Panc1 (cell line): ENCODE measurements around the gene TMEM51. TPM values are rescaled to one million over a fixed set of nuclear protein-coding genes. Genes with fewer than 3 reads are reported as not detected.

Source experiments
- ATAC-seq: fragments of 200-7000 bp; cut with Tn5 transposase; 2 replicates; pipeline ENCODE4 v1.9.1; 2020; ENCODE audit warnings: mild to moderate bottlenecking, moderate library complexity
- BruUV-seq: library from RNA; stranded (reverse); fragments of 400-500 nt; replicated peaks from 2 replicates; lab custom pipeline; 2021; lab: Mats Ljungman, UMichigan
- CTCF ChIA-PET: fragments of 300-600 bp; sonication (Branson Sonifier 250); formaldehyde crosslinking; loops from one replicate; lab custom pipeline; 2022; ENCODE audit warnings: antibody characterized with exemption; lab: Charles Lee
- POLR2A ChIA-PET: fragments of 300-600 bp; sonication (Branson Sonifier 250); formaldehyde crosslinking; loops from one replicate; lab custom pipeline; 2022; ENCODE audit warnings: antibody characterized with exemption; lab: Charles Lee
- DNase-seq: peaks from one replicate; pipeline ENCODE4 v3.0.0-alpha.2; 2010; ENCODE audit warnings: low read depth, low spot score
- H3K27ac ChIP-seq: 2 replicates; pipeline ENCODE4 v1.5.1; 2011; ENCODE audit warnings: mild to moderate bottlenecking, low read length, inconsistent platforms
- H3K27me3 ChIP-seq: fragments of 200-500 bp; sonication (Bioruptor generic); 2 replicates; pipeline ENCODE4 v1.6.0; 2014; ENCODE audit warnings: low read length, inconsistent platforms; ENCODE audit not compliant: control insufficient read depth, insufficient read depth
- H3K36me3 ChIP-seq: fragments of 200-500 bp; sonication (Bioruptor generic); 2 replicates; pipeline ENCODE4 v1.5.1; 2014; ENCODE audit warnings: inconsistent platforms, mild to moderate bottlenecking, low read length, moderate library complexity; ENCODE audit not compliant: control insufficient read depth, insufficient read depth
- H3K4me1 ChIP-seq: 2 replicates; pipeline ENCODE4 v1.5.1; 2011; ENCODE audit warnings: inconsistent platforms, mild to moderate bottlenecking, low read length, moderate library complexity; ENCODE audit not compliant: control insufficient read depth, insufficient read depth
- H3K4me3 ChIP-seq, 2 experiments: 2 replicates each; pipeline ENCODE4 v1.5.1; 2011 to 2012; ENCODE audit warnings: low read depth in 2 of 2, low read length in 2 of 2, mild to moderate bottlenecking in 2 of 2, inconsistent platforms in 1 of 2, moderate library complexity in 1 of 2
- H3K9me3 ChIP-seq: fragments of 200-500 bp; sonication (Bioruptor generic); 2 replicates; pipeline ENCODE4 v1.5.1; 2014; ENCODE audit warnings: low read depth, mild to moderate bottlenecking, inconsistent platforms, low read length, moderate library complexity; ENCODE audit not compliant: control insufficient read depth, insufficient read depth
- CTCF ChIP-seq: fragments of 450-650 bp; IDR thresholded peaks from 2 replicates; pipeline ENCODE4 v1.5.1; 2017; ENCODE audit warnings: mild to moderate bottlenecking
- POLR2AphosphoS5 ChIP-seq: IDR thresholded peaks from 2 replicates; pipeline ENCODE4 v1.6.1; 2012; ENCODE audit warnings: mild to moderate bottlenecking, low read depth, low read length, moderate library complexity
- REST ChIP-seq, 2 experiments: IDR thresholded peaks; 2 replicates each; pipeline ENCODE4 v1.6.1; 2011 to 2012; ENCODE audit warnings: low read depth in 2 of 2, control low read depth in 1 of 2, low read length in 1 of 2, mild to moderate bottlenecking in 1 of 2, moderate library complexity in 1 of 2; ENCODE audit not compliant: insufficient read depth in 1 of 2
- SIN3A ChIP-seq: IDR thresholded peaks from 2 replicates; pipeline ENCODE4 v1.6.1; 2012; ENCODE audit warnings: low read depth, mild to moderate bottlenecking, low read length, moderate library complexity, borderline replicate concordance; ENCODE audit not compliant: insufficient read depth
- TCF7L2 ChIP-seq: IDR thresholded peaks from 2 replicates; pipeline ENCODE4 v1.6.1; 2011; ENCODE audit warnings: mild to moderate bottlenecking, low read depth, low read length, inconsistent platforms
- in situ Hi-C: cut with HindIII; loops from 2 replicates; pipeline ENCODE4 v1.10.0; 2016; ENCODE audit warnings: low sequenced_read_pairs, low pct_unique_long_range_greater_than_20kb
- intact Hi-C: fragments of 100-400 bp; cut with micrococcal nuclease; formaldehyde crosslinking; loops from one replicate; pipeline ENCODE4 v1.10.0; 2022; ENCODE audit not compliant: unreplicated experiment
- total RNA-seq: library from RNA; stranded (reverse); gene quantifications from one replicate; pipeline ENCODE4 v1.2.1, GENCODE V29; 2021; ENCODE audit not compliant: unreplicated experiment

The TMEM51 gene
- total RNA-seq, 1 experiment from 2014 or later: 25.8 TPM

GRCh38 chr1:15224974-15225373 is 71.4 kb downstream of the TMEM51 start:
- POLR2A ChIA-PET: interaction anchor here (0.6 kb wide), 1 partner anchor 26 kb away, joined by 8 read pairs; no protein-coding TSS in a partner anchor
- intact Hi-C loops (no loop called here), in situ Hi-C loops (no loop called here)
- H3K27me3 ChIP-seq: no peaks in the 10 kb centered on the region
- H3K9me3 ChIP-seq: no peaks in the 10 kb centered on the region
- CTCF ChIA-PET: no interaction called here
- DNase-seq (no peak), ATAC-seq (no peak)
- H3K27ac ChIP-seq: no peak overlapping the region
- H3K4me1 ChIP-seq: no peaks in the 10 kb centered on the region
- no TSS peak for BruUV-seq
- TF ChIP-seq SIN3A: no peak
- TF ChIP-seq CTCF: no peak
- no peak for TF ChIP-seq POLR2AphosphoS5
- TF ChIP-seq REST (IDR thresholded peaks at IDR 0.05; ENCODE audit: insufficient read depth in 1 of 2, low read depth in 2 of 2, low read length in 1 of 2): no peak
- no peak for TF ChIP-seq TCF7L2
- H3K4me3 ChIP-seq: no peak overlapping the region
- H3K36me3 ChIP-seq: no peaks in the 10 kb centered on the region

GRCh38 chr1:15225461-15225860 is 71.9 kb downstream of the TMEM51 start:
- Histone ChIP-seq H3K36me3 (no peaks in the 10 kb centered on the region), H3K9me3 (no peaks in the 10 kb centered on the region), H3K4me3 (no peak overlapping the region), H3K4me1 (no peaks in the 10 kb centered on the region), H3K27ac (no peak overlapping the region), H3K27me3 (no peaks in the 10 kb centered on the region)
- ChIA-PET CTCF (interaction anchor here (0.7 kb wide), 1 partner anchor 16 kb away, joined by 5 read pairs; no protein-coding TSS in a partner anchor), POLR2A (interaction anchor here (0.6 kb wide), 1 partner anchor 25 kb away, joined by 8 read pairs; no protein-coding TSS in a partner anchor)
- TF ChIP-seq TCF7L2: no peak
- no peak for TF ChIP-seq POLR2AphosphoS5
- TF ChIP-seq REST (IDR thresholded peaks at IDR 0.05; ENCODE audit: insufficient read depth in 1 of 2, low read depth in 2 of 2, low read length in 1 of 2): no peak
- ATAC-seq (no peak), DNase-seq (no peak)
- in situ Hi-C loops (no loop called here), intact Hi-C loops (no loop called here)
- BruUV-seq: no TSS peak
